ENCODE results near the gene RPS27A.

GRCh38 chr2:55225481-55226020 lies 6.9 kb upstream of the RPS27A start:
- TF ChIP-seq, protein P1, sequence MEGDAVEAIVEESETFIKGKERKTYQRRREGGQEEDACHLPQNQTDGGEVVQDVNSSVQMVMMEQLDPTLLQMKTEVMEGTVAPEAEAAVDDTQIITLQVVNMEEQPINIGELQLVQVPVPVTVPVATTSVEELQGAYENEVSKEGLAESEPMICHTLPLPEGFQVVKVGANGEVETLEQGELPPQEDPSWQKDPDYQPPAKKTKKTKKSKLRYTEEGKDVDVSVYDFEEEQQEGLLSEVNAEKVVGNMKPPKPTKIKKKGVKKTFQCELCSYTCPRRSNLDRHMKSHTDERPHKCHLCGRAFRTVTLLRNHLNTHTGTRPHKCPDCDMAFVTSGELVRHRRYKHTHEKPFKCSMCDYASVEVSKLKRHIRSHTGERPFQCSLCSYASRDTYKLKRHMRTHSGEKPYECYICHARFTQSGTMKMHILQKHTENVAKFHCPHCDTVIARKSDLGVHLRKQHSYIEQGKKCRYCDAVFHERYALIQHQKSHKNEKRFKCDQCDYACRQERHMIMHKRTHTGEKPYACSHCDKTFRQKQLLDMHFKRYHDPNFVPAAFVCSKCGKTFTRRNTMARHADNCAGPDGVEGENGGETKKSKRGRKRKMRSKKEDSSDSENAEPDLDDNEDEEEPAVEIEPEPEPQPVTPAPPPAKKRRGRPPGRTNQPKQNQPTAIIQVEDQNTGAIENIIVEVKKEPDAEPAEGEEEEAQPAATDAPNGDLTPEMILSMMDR (IDR thresholded peaks at IDR 0.05): no peak
- TF ChIP-seq POLR2A (IDR thresholded peaks at IDR 0.05) (no peak), POLR2AphosphoS5 (IDR thresholded peaks at IDR 0.05) (no peak)
